HG03457 (cell line): ENCODE data around the gene DNAJC1.
A peak's percentile ranks its signal among the peaks of the same experiment; 100 is the strongest.
"Not testable (repeated sequence)": the region's sequence is repeated elsewhere in the genome, so short reads cannot be mapped to it uniquely, and the experiment has no call there.

Experiments
- ATAC-seq: cut with Tn5 transposase; IDR thresholded peaks from one replicate; pipeline ENCODE4 v1.9.1; 2021; ENCODE audit warnings: moderate number of reproducible peaks; ENCODE audit not compliant: unreplicated experiment

DNAJC1 gene

DNA sequence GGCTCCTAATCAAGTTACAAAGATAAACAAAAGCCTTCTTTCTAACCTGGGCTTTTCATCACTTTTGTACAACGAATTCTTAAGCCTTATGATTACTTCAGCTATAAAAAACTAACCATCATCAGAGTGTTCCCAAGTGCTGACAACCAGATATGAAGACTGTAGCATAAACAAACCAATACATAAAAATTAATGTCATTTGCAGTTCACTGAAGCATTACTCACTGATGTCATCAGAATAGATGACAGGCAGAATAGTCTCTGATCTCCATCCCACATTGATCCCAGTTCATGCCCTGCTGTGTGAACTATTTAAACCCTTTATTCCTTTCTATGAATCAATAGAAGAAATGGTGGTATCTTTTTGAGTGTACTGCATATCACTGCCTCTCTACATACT, 84.4 kb downstream of the DNAJC1 start:
- no peak for ATAC-seq

DNA sequence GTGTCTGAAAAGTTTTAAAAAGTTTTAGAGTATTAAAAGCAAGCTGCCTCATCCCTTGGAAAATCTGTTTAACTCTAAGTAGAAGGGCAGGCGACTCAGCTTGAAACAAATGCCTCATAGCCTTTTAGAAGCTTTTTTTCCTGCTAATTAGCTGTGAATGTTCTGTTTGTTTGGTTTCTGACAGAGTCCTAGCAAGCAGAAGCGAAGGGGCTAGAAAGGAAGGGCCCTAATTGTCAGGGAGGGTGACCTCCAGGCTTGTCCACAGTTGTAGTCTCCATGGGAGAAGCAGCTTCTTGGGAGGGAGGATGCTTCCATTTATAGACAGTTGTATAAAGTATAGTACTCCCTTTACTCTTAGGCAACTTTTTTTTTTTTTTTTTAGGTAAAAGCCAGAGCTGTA, 90.9 kb downstream of the DNAJC1 start:
- ATAC-seq: no peak

DNA sequence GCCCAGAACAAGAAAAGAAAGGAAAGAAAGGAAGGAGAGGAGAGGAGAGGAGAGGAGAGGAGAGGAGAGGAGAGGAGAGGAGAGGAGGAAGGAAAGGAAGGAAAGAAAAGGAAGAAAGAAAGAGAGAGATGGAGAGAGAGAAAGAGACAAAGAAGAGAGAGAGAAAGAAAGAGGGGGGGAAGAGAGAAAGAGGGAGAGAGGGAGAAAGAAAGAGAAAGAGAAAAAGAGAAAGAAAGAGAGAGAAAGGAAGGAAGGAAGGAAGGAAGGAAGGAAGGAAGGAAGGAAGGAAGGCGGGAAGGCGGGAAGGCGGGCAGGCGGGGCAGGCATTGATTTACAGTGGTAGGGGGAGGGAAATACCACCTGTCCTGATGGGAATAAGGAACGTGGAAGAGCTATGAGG, 92.7 kb downstream of the DNAJC1 start:
- ATAC-seq: no peak

DNA sequence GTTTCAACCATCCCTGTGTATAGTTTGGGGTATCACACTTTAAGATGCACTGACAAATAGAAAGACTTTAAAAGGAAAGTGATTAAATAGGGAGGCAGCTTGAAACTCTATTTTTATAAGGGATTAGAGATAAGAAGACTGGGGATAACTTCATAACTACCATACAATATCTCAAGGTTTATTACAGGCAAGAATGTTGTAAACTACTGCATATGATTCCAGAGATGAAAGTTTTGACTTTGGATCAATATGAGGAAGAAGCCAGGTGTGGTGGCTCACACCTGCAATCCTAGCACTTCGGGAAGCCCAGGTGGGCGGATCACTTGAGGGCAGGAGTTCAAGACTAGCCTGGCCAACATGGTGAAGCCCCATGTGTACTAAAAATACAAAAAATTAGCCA, 96.1 kb downstream of the DNAJC1 start:
- no peak for ATAC-seq

DNA sequence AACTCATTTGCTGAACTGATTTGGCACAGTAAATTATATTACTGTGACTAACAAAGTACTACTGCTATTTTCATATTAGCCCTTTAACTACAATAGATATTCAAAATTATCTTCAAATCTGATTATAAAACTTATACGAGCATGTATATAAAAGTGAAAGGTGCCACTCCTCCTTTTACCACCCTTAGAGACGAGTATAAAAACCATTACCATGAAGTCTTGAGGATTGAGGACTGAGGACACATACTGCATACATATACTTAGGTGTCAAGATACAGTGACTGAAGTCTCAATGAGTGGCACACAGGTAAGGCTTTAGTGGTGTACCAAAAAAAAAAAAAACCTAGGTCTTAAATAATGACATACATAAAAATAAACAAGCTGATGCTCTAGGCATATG, 98.6 kb downstream of the DNAJC1 start:
- ATAC-seq: no peak

DNA sequence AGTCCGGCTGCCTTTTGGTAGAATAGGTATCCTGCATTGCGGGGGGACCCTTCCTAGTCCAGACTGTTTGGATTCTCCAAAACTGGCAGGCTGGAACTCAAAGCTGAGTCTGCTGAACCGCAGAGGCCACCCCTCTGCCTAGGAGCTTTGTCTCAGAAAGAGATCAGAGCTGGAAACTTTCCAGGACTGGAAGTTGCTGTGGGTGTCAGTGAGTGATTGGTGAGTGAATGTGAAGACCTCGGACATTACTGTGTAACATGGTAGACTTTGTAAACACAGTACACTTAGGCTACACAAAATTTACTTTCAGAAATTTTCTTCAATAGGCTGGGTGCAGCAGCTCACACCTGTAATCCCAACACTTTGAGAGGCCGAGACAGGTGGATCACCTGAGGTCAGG, 103.8 kb downstream of the DNAJC1 start:
- ATAC-seq: no peak

DNA sequence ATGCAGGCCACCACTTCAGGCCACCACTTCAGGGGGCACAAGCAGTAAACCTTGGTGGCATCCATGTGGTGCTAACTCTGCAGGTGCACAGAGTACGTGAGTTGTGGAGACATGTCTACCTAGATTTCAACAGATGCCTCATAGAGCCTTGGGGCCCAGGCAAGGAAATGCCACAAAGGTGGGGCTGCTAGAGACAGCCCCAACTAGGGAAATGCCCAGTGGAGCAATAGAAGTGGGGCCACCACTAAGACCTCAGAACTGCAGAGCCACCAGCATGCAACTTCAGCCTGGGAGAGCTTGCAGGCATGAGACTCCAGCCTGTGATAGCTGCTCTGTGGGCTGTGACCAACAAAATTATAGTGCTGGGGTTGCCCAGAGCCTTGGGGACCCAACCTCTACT, 107.6 kb downstream of the DNAJC1 start:
- ATAC-seq: no peak

DNA sequence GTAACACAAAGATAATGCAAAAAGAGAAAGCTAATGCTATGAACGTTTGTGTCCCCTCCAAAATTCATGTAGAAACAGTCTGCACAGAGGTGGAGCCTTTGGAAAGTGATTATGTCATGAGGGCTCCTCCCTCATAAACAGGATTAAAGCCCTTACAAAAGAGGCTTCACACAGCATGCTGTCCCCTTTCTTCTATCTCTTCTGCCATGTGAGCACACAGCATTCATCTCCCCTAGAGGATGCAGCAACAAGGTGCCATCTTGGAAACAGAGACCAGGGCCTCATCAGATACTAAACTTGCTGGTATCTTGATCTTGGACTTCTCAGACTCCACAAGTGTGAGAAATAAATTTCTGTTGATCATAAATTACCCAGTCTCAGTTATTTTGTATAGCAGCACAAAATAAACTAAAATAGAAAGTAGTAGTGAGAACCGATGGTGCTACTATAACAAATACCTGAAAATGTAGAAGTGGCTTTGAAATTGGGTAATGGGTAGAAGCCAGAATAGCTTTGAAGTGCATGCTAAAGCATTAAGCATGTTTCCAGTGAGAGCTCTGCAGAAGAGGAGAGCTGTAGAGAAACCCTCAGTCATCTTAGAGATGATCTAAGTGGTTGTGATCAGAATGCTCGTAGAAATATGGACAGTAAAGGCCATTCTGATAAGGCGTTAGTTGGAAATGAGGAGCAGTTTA, 108.7 kb downstream of the DNAJC1 start:
- no peak for ATAC-seq

DNA sequence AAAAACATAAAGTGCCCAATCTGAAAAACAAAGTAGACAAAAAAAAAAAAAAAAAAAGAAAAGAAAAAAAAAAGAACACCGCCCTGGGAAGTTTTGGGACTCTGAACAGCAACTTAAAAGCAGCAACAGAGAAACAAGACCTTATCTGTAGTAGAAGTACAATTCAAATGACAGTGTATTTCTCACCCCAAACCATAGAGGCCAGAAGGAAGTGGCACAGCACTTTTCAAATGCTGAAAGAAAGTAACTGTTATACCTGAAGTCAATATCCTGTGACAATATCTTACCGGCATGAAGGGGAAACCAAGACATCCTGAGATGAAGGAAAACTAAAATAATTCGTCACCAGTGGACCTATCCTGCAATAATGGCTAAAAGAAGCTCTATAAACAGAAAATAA, 112.1 kb downstream of the DNAJC1 start:
- ATAC-seq: no peak

DNA sequence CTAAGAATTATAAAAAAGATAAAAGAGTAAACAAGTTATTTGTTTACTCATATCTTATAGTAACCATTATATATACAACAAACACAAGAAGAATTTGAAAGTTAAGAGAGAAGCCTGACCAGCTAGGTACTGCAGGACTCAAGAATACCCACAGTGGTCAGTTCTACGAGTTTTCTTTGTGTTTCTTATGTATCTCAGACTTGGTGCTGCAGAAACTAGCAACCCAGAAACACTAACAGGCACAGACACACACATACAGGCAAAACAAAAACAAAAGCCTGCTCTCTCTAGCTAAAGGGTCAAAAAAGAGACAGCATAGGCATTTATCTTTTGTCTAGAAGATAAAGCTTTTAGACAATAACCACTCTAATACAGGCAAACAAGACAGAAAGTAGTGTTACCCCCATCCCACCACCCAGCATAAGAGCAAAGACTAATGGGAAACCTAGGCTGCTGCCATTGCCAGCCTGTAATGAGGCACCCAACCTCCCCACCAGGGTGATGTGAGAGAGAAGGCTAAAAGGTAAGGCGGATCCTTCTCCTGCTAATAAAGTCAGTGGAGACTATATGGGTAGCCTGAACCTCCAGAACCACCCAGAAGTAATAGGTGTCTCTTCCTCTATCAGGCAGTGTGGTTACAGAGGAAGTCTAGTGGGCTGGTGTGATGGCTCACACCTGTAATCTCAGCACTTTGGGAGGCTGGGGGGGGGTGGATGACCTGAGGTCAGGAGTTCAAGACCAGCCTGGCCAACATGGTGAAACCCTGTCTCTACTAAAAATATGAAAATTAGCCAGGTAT, 113.9 kb downstream of the DNAJC1 start:
- no peak for ATAC-seq

DNA sequence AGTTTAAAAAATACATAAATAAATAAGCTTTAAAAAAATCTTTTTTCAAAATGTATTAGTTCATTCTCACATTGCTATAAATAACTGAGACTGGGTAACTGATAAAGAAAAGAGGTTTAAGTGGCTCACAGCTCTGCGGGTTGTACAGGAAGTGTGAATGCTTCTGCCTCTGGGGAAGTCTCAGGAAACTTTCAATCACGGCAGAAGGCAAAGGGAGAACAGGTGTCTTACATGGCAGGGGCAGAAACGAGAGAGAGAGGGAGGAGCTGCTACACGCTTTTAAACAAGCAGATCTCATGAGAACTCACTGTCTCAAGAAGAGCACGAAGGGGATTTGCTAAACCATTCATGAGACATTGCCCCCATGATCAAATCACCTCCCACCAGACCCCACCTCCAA, 114.6 kb downstream of the DNAJC1 start:
- ATAC-seq: peak; percentile 95

DNA sequence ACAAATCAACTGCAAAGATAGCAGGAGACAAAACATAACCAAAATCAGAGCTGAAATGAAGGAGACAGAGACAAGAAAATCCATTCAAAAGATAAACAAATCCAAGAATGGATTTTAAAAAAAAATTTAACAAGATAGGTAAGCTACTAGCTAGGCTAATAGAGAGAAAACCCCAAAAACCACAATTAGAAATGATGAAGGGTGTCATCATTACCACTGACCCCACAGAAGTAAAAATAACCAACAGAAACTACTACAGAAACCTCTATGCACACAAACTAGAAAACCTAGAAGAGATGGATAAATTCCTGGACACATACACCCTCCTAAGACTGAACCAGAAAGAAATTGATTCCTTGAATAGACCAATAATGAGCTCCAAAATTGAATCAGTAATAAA, 117.6 kb downstream of the DNAJC1 start:
- ATAC-seq: no peak

DNA sequence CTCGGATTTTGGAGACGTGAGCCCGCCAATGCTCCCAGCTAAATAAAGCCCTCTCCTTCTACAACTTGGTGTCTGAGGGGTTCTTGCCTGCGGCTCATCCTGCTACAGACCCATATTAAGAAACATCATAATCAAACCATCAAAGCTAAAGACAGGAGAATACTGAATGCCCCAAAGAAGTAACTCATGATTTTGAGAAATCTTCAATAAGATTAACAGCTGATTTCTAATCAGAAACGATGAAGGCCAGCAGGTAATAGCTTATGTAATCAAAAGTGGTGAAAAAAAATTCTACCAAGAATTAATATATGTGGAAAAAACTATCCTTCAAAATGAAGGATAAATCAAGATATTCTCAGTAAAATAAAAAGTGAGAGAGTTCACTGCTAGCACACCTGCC, 130.3 kb downstream of the DNAJC1 start:
- ATAC-seq: no peak

DNA sequence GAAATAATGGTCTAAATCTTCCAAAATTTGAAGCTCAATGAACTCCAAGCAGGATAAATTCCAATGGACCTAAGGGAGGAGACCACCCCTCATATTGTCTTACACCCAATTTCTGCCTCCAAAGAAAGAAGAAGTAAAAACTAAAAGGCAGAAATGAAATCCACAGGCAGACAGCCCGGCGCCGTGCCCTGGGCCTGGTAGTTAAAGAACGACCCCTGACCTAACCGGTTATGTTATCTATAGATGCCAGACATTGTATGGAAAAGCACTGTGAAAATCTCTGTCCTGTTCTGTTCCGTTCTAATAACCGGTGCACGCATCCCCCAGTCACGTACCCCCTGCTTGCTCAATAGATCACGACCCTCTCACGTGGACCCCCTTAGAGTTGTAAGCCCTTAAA, 130.8 kb downstream of the DNAJC1 start:
- not testable (repeated sequence) for ATAC-seq

DNA sequence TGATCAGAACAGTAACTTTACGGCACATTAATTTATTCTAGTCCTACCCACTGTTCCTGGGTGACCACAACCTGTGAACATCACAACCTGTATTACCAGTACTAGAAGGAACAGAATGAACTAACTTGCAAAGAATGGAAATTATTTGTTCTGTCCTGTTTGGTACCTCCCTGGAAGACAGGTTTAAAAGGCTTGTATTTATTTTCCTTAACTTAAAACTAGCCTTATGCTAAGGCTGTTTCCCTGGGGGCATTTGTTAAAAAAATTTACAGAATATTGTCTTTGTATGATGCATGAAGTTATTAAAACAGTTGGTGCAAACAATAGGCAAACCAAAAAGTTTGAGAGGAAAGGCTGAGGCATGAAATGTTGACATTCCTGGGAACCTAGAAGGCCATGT, 132.7 kb downstream of the DNAJC1 start:
- ATAC-seq: no peak

DNA sequence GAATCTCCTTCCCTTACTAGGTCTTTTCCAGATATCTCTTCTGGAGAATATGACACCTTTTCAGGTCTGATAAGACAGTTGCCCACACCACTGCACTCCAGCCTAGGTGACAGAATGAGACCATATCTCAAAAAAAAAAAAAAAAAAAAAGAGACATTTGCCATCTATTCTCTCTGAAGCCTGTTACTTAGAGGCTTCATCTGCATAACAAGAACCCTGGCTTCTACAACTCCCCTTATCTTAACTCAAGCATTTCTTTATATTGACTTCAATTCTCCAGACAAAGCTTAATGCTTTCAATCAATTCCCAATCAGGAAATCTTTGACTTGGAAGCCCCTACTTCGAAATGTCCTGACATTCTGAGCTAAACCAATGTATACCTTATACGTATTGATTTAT, 134.4 kb downstream of the DNAJC1 start:
- not testable (repeated sequence) for ATAC-seq

DNA sequence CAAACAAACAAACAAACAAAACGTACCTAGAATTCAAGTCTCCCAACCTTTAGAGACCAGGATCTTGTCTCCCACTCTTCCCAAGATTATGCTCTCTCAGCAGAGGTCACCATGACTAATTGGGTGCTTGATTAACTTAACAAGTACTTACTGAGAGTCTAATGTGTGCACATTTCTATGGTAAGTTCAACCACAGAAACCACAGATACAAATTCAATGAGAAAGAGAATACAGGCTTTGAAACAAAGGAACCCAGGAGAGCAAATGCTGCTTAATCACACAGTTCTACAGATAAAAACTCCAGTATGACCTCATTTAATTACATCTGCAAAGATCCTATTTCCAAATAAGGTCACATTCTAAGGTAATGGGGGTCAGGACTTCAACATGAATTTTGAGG, 142.8 kb downstream of the DNAJC1 start:
- no peak for ATAC-seq

DNA sequence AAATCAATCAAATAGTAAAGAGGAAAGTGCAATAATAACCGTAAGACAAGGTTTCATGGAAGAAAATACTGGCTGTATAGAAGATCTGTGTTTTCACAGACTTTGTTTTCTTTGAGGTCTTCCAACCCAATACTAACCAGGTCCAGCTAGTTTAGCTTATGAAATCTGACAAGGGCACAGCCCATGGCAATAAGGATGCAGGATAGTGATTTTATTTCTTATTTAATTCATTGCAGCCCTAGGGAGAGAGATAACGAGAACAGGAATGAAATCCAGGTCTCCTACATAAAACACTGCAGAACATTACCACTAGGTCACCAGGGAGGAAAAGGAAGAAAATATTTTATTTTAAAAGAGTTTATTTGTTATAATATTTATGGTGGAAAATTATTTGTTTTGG, 145.1 kb downstream of the DNAJC1 start:
- ATAC-seq: no peak

DNA sequence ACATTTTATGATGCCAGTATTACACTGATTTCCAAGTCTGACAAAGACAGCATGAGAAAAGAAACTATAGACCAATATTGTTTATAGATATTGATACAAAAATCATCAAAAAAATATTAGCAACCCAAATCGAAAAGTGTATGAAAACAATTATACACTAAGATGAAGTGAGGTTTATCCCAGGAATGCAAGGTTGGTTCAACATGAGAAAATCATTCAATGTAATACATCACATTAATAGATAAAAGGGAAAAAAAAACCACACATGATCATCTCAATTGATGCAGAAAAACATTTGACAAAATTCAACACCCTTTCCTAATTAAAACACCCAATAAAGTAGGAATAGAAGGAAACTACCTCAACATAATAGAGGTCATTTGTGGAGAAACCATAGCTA, 153.9 kb downstream of the DNAJC1 start:
- ATAC-seq: no peak

DNA sequence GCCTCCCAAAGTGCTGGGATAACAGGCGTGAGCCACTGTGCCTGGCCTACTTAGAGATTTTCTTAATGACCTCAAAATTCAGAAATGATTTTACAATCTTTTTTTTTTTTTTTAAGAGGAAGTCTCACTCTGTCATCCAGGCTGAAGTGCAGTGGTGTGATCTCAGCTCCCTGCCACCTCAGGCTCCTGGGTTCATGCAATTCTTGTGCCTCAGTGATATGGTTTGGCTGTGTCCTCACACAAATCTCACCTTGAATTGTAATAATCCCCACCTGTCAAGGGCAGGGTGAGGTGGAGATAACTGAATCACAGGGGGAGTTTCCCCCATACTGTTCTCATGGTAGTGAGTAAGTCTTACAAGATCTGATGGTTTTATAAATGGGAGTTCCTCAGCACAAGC, 159.9 kb downstream of the DNAJC1 start:
- ATAC-seq: no peak

DNA sequence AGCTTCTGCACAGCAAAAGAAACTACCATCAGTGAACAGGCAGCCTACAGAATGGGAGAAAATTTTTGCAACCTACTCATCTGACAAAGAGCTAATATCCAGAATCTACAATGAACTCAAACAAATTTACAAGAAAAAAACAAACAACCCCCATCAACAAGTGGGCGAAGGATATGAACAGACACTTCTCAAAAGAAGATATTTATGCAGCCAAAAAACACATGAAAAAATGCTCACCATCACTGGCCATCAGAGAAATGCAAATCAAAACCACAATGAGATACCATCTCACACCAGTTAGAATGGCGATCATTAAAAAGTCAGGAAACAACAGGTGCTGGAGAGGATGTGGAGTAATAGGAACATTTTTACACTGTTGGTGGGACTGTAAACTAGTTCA, 162.3 kb downstream of the DNAJC1 start:
- not testable (repeated sequence) for ATAC-seq

DNA sequence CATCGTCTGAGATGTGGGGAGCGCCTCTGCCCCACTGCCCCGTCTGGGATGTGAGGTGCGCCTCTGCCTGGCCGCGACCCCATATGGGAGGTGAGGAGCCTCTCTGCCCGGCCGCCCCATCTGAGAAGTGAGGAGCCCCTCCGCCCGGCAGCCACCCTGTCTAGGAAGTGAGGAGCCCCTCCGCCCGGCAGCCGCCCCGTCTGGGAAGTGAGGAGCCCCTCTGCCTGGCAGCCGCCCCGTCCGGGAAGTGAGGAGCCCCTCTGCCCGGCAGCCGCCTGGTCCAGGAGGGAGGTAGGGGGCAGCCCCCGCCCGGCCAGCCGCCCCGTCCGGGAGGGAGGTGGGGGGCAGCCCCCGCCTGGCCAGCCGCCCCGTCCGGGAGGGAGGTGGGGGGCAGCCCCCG, 166.0 kb downstream of the DNAJC1 start:
- ATAC-seq: not testable (repeated sequence)

DNA sequence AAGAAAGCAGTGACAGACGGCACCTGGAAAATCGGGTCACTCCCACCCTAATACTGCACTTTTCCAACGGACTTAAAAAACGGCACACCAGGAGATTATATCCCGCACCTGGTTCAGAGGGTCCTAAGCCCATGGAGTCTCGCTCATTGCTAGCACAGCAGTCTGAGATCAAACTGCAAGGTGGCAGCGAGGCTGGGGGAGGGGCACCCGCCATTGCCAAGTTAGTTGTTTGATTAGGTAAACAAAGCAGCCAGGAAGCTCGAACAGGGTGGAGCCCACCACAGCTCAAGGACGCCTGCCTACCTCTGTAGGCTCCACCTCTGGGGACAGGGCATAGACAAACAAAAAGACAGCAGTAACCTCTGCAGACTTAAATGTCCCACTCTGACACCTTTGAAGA, 169.0 kb downstream of the DNAJC1 start:
- not testable (repeated sequence) for ATAC-seq
